Measurements from ENCODE around the gene ATP1B1. TPM values are rescaled to one million over a fixed set of nuclear protein-coding genes. Genes with fewer than 3 reads are reported as not detected.

Gene ATP1B1
- total RNA-seq, 2 experiments from 2014 or later: 7.7 to 8.3 TPM

GRCh38 chr1:169137357-169137756, 30.9 kb downstream of the ATP1B1 start:
- intact Hi-C loops (cut with micrococcal nuclease): loop anchor here (10.0 kb wide), 5 partner anchors 93 to 793 kb away; partner anchors contain the start of genes BLZF1, NME7 and SLC19A2
- POLR2A ChIA-PET: no interaction called here
- H3K27ac Mint-ChIP-seq: no peak overlapping the region
- H3K36me3 Mint-ChIP-seq: no peaks in the 10 kb centered on the region
- no peak for DNase-seq
- CTCF ChIA-PET: no interaction called here
- H3K4me1 Mint-ChIP-seq (ENCODE audit: low read depth): peaks cover 4% of the 10 kb centered on the region
- no peak overlapping the region for H3K4me3 Mint-ChIP-seq
- no peaks in the 10 kb centered on the region for H3K27me3 Mint-ChIP-seq
- H3K9me3 Mint-ChIP-seq: no peaks in the 10 kb centered on the region

DNA sequence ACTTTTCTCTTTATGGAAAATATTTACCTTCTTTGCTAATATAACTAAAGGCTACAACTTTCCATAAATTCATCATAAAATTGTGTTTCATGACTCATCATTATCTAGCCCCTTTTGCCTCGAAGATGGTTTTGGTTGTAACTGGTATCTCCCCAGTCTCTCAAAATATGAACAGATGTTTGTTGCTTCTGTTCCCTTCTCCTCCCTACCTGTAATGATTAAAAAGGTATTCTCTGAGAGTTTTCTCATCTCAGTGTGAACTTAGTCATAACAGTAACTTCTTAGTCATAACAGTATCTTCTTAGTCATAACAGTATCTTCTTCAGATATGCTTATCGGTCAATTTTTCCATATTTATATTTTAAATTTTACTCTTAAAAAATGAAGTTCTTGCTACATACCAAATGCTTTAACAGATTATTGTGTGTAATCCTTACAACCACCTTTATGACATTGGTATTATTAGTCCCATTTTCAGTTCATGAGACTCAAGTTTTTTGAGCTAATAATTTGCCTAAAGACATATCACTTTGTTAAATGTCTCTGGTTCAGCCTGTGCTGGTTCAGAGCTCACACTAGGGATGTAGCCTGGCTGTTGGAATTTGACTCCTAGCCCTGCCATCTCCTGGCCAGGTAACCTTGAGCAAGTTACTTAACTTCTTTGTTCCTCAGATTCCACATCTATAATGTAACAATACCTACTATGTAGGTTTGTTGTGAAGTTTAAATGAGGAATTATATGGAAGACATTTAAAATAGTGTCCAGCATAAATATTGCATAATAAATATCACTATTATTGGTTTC, 32.6 kb downstream of the ATP1B1 start:
- ChIA-PET CTCF (interaction anchor here (0.6 kb wide), 1 partner anchor 928 kb away, joined by 3 read pairs; no protein-coding TSS in a partner anchor), POLR2A (no interaction called here)
- H3K36me3 Mint-ChIP-seq: no peaks in the 10 kb centered on the region
- no peaks in the 10 kb centered on the region for H3K9me3 Mint-ChIP-seq
- no peaks in the 10 kb centered on the region for H3K27me3 Mint-ChIP-seq
- no peak for DNase-seq
- H3K4me1 Mint-ChIP-seq (ENCODE audit: low read depth): peaks cover 4% of the 10 kb centered on the region
- intact Hi-C loops (cut with micrococcal nuclease): loop anchor here (1.0 to 10.0 kb wide), 7 partner anchors 24 to 794 kb away; partner anchors contain the start of genes ATP1B1, BLZF1, NME7 and SLC19A2
- peak overlapping the region; percentile 14 for H3K27ac Mint-ChIP-seq
- H3K4me3 Mint-ChIP-seq: no peak overlapping the region

DNA sequence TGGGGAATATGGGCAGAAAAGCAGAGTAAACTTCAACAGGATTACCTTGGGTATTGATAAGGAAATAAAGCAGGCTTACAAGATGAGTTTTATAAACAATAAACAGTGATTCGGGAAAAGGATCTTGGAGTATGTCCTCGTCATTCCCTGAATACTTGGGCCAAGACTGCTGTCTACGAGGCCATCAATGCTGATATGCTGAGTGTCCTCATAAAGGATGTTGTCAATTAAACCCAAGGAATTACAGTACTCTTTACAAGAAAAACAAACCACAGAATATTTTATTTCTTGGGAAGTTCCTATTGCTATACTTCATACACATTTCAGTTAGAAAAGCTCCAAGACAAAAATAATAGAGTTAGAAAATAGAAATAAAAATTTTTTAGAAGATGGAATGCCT, 34.9 kb downstream of the ATP1B1 start:
- DNase-seq: no peak
- ChIA-PET POLR2A (no interaction called here), CTCF (no interaction called here)
- Mint-ChIP-seq H3K27me3 (no peaks in the 10 kb centered on the region), H3K4me3 (no peak overlapping the region), H3K27ac (no peak overlapping the region), H3K4me1 (ENCODE audit: low read depth) (peaks cover 4% of the 10 kb centered on the region), H3K36me3 (no peaks in the 10 kb centered on the region), H3K9me3 (no peaks in the 10 kb centered on the region)
- intact Hi-C loops (cut with micrococcal nuclease): no loop called here

GRCh38 chr1:169142129-169142528, 35.6 kb downstream of the ATP1B1 start:
- intact Hi-C loops (cut with micrococcal nuclease): no loop called here
- no peak for DNase-seq
- H3K27ac Mint-ChIP-seq: no peak overlapping the region
- no peaks in the 10 kb centered on the region for H3K9me3 Mint-ChIP-seq
- POLR2A ChIA-PET: no interaction called here
- CTCF ChIA-PET: no interaction called here
- H3K36me3 Mint-ChIP-seq: no peaks in the 10 kb centered on the region
- no peaks in the 10 kb centered on the region for H3K27me3 Mint-ChIP-seq
- peaks cover 4% of the 10 kb centered on the region for H3K4me1 Mint-ChIP-seq (ENCODE audit: low read depth)
- no peak overlapping the region for H3K4me3 Mint-ChIP-seq

DNA sequence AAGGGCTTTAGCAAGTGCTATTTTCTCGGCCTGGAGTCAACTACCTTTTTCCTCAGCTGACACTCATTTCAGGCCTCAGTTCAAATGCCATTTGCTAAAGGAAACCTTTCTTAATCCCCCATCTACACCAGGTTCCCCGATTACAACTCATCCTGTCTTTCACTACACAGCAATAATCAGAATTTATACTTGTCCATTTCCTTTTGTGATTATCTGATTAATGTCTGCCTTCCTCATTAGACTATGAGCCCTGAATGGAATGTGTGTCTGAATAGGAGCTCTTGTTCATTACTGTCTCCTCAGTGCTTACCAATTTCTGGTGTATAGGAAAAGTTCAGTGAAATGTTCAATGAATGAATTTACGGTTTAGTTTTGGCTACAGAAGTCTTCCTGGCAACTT, 36.9 kb downstream of the ATP1B1 start:
- no peaks in the 10 kb centered on the region for H3K9me3 Mint-ChIP-seq
- no peak for DNase-seq
- peaks cover 4% of the 10 kb centered on the region for H3K4me1 Mint-ChIP-seq (ENCODE audit: low read depth)
- intact Hi-C loops (cut with micrococcal nuclease): no loop called here
- no peak overlapping the region for H3K4me3 Mint-ChIP-seq
- H3K27me3 Mint-ChIP-seq: no peaks in the 10 kb centered on the region
- CTCF ChIA-PET: no interaction called here
- no peak overlapping the region for H3K27ac Mint-ChIP-seq
- POLR2A ChIA-PET: no interaction called here
- no peaks in the 10 kb centered on the region for H3K36me3 Mint-ChIP-seq

- H3K27me3 Mint-ChIP-seq: no peaks in the 10 kb centered on the region
- H3K4me1 Mint-ChIP-seq (ENCODE audit: low read depth): peaks cover under 1% of the 10 kb centered on the region
- H3K27ac Mint-ChIP-seq: no peak overlapping the region
- H3K4me3 Mint-ChIP-seq: no peak overlapping the region
- H3K36me3 Mint-ChIP-seq: no peaks in the 10 kb centered on the region
- DNase-seq: no peak
- CTCF ChIA-PET: interaction anchor here (0.6 kb wide), 1 partner anchor 127 kb away, joined by 4 read pairs; no protein-coding TSS in a partner anchor
- intact Hi-C loops (cut with micrococcal nuclease): no loop called here
- POLR2A ChIA-PET: no interaction called here
- no peaks in the 10 kb centered on the region for H3K9me3 Mint-ChIP-seq
These were observed 37.5 kb downstream of the ATP1B1 start for GRCh38 chr1:169143984-169144383.

DNA sequence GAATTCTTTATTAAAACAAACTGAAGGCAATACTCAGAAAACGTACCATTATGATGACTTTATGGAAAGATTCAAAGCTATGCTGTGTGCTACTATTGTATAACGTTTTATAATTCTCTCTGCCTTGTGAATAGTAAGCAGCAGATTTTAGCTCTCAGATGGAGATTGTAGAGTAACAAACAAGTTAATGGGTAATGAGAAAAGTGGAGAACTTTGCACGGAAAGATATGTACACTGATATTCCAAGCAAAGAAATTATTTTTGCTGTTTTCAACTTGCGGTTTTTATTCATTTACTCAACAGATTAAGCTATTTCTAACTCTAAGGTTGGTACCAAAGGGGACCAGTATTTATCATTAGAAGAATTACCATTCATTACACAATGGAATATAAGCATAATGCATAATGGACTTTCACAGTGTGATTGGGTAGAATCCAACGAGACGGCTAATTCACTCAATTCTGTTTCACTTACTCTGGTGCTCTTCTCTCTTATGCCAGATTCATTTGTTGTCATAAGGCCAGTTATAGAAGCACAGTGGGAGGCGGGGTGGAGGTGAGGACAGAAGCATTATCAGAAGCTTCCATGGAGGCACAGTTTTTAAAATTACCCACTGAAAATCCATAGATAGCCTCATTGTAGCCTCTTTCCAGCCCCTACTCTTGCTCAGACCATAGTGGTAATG, 38.6 kb downstream of the ATP1B1 start:
- Mint-ChIP-seq H3K9me3 (no peaks in the 10 kb centered on the region), H3K4me3 (no peak overlapping the region), H3K4me1 (ENCODE audit: low read depth) (no peaks in the 10 kb centered on the region), H3K27me3 (no peaks in the 10 kb centered on the region), H3K27ac (no peak overlapping the region), H3K36me3 (no peaks in the 10 kb centered on the region)
- ChIA-PET POLR2A (no interaction called here), CTCF (no interaction called here)
- no peak for DNase-seq
- intact Hi-C loops (cut with micrococcal nuclease): no loop called here

GRCh38 chr1:169146576-169147214, 40.2 kb downstream of the ATP1B1 start:
- Mint-ChIP-seq H3K4me3 (no peak overlapping the region), H3K27me3 (no peaks in the 10 kb centered on the region), H3K36me3 (no peaks in the 10 kb centered on the region), H3K9me3 (no peaks in the 10 kb centered on the region), H3K4me1 (ENCODE audit: low read depth) (no peaks in the 10 kb centered on the region), H3K27ac (no peak overlapping the region)
- POLR2A ChIA-PET: no interaction called here
- intact Hi-C loops (cut with micrococcal nuclease): no loop called here
- CTCF ChIA-PET: no interaction called here
- DNase-seq: no peak

DNA sequence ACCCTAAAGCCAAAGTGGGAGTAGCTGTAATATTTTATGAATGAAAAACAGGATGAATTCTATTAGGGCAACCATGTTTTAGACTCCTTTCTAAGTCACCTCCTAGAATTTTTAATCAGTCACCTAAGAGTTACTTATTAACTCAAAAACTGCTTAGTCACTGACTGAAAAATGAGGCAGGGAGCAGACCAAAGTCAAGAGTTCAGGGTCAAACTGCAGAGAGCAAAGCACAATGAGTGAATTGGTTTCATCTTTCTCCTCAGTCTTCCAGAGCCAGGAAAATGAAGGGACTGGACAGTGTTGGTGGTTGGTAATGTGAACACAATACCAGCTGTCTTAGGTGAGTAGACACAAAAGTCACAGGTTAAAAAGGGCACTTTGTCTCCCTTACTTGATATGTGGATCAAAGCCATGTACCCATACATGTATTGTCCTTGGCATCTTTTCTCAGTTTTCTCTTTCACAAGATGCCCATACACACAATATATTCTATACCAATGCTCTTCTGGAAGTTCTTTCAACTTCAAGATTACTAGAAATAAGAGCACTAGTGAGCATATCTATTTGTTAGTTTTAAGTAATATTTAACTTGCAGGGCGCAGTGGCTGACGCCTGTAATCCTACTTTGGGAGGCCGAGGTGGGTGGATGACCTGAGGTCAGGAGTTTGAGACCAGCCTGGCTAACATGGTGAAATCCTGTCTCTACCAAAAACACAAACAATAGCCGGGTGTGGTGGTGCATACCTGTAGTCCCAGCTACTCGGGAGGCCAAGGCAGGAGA, 42.2 kb downstream of the ATP1B1 start:
- Mint-ChIP-seq H3K4me3 (no peak overlapping the region), H3K27me3 (no peaks in the 10 kb centered on the region), H3K36me3 (no peaks in the 10 kb centered on the region), H3K4me1 (ENCODE audit: low read depth) (no peaks in the 10 kb centered on the region), H3K27ac (no peak overlapping the region), H3K9me3 (no peaks in the 10 kb centered on the region)
- DNase-seq: no peak
- CTCF ChIA-PET: no interaction called here
- POLR2A ChIA-PET: no interaction called here
- intact Hi-C loops (cut with micrococcal nuclease): no loop called here

GRCh38 chr1:169149555-169150286, 43.2 kb downstream of the ATP1B1 start:
- CTCF ChIA-PET: interaction anchor here (0.6 kb wide), 1 partner anchor 13 kb away, joined by 3 read pairs; no protein-coding TSS in a partner anchor
- Mint-ChIP-seq H3K9me3 (no peaks in the 10 kb centered on the region), H3K4me3 (no peak overlapping the region), H3K4me1 (ENCODE audit: low read depth) (no peaks in the 10 kb centered on the region), H3K27me3 (no peaks in the 10 kb centered on the region), H3K36me3 (no peaks in the 10 kb centered on the region), H3K27ac (no peak overlapping the region)
- DNase-seq: no peak
- POLR2A ChIA-PET: no interaction called here
- intact Hi-C loops (cut with micrococcal nuclease): no loop called here

GRCh38 chr1:169150641-169151337, 44.3 kb downstream of the ATP1B1 start:
- H3K4me1 Mint-ChIP-seq (ENCODE audit: low read depth): no peaks in the 10 kb centered on the region
- H3K27me3 Mint-ChIP-seq: no peaks in the 10 kb centered on the region
- intact Hi-C loops (cut with micrococcal nuclease): no loop called here
- no peaks in the 10 kb centered on the region for H3K9me3 Mint-ChIP-seq
- DNase-seq: no peak
- CTCF ChIA-PET: no interaction called here
- POLR2A ChIA-PET: no interaction called here
- H3K36me3 Mint-ChIP-seq: no peaks in the 10 kb centered on the region
- H3K27ac Mint-ChIP-seq: no peak overlapping the region
- H3K4me3 Mint-ChIP-seq: no peak overlapping the region

Data from activated CD4-positive, alpha-beta memory T cell treated with anti-CD3 and anti-CD28 coated beads for 36 hours (primary cell).